Stimulated activated naive CD4-positive, alpha-beta T cell treated with Interleukin-2 at 50 U/mL for 16 hours (primary cell): ENCODE measurements around the gene CYTH3.

Experiments used
- DNase-seq: peaks from one replicate; lab custom pipeline; 2025; lab: John Stamatoyannopoulos, UW

The CYTH3 gene

DNA sequence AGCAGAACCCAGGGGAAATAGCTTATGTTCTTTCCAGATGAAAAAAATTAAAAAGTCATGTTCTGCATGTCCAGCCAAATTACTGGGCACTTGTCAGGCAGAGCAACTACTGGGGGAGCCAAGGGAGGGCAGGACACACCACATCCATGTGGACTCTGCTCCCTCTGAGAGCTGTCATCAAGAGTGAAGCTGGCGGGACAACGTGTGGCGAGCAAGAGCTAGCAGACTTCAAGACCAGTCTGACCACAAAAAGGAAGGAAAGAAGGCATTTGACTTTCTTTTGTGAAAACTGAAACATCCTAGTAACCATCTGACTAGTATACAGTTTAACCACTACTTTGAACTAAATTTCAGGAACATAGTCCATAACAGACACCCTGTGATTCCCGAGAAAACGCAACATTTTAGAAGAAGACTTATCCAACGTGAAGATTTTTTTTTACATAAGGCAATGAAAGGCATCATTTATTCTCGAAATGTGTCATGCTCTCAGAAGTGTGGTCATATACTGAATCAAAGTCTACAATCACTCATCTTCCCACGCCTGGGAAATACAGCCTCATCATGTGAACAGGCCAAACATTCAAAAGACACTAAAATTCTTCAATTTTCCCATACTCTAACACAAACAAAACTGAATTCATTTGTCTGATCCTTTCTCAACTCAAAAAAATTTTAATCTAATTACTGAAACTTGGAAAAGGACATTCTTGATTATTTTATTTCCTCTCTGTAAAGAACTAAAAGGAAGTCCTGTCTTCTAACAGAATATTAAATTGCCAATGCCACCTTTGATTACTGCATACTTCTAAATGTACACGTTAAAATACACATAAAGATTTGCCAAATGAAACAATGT is 15.5 kb downstream of the CYTH3 start:
- peak; percentile 35 for DNase-seq

DNA sequence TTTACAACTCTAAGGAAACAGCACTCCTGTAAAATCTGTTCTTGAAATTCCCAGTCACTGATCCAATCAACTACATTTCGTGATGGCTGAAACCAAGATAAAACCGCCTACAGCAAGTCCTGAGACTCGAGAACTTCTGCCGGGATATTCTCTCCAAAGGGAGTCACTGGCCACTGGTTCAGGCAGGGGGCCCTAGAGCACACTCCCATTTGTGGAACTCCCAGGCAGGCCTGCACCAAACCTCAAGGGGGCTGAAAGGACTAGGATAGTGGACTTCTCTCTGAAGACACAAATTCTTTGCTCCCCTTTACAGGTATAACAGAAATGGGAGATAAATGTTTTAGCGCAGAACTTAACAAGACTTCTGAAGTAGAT is 16.3 kb downstream of the CYTH3 start:
- no peak for DNase-seq

GRCh38 chr7:6254866-6255265 is 17.6 kb downstream of the CYTH3 start:
- DNase-seq = no peak

DNA sequence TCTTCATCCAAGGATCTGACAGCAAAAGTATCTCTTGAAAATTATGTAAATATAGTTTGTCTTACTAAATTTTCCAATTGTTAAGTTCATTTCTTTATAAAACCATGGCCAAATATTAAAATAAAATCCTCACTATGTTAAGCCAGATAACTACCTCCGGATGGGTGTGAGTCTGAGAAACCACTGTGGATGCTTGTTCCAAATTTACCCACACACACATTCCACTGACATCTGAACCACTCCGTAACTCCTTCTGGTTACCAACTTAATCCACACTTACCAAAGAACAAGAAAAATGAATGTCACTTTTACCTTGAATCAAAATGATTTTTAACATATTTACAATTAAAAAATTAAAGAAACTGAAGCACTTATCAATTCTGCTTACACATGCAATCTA is 19.7 kb downstream of the CYTH3 start:
- no peak for DNase-seq

- no peak for DNase-seq
Observed at GRCh38 chr7:6252341-6252746, 20.1 kb downstream of the CYTH3 start.

DNA sequence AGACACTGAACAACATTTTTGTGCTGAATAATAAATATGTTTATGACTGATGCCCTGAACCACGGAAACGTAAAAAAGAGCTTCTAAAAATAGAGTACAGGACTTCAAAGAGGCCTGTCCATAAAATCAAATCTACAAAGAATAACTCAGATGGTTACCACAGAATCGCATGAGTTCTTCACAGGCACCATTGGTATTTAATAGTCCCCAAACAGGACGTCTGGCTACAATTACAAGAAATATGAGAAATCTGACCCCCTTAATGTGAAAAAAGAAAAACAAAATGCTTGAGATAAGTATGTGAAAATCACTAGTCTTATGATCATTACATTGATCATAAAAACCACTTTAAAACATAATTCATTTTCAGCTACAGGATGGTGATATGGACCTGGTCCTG is 20.8 kb downstream of the CYTH3 start:
- no peak for DNase-seq

- peak; percentile 66 for DNase-seq
Observed at GRCh38 chr7:6250364-6250833, 22.0 kb downstream of the CYTH3 start.

DNA sequence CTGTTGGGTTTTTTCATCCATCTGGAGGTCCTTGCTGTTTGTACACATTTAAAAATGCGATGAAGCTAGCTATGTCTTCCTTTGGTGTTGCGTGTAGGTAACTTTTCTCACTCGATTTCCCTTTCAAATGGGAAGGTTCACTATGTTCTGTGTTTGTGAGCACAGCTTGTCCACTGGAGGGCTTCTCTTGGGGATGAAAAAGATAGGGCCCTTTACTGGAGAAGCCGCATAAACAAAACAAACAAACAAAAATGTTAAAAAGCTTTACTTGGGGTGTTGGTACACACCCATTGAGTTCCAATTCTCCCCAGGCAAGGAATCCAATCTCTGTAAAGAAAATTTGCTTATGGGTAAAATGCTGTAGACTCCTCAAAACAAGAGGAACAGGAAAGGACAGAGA is 23.4 kb downstream of the CYTH3 start:
- no peak for DNase-seq

- no peak for DNase-seq
Observed at GRCh38 chr7:6248581-6248980, 23.8 kb downstream of the CYTH3 start.

- DNase-seq = no peak
Observed at GRCh38 chr7:6246251-6246917, 26.0 kb downstream of the CYTH3 start.

DNA sequence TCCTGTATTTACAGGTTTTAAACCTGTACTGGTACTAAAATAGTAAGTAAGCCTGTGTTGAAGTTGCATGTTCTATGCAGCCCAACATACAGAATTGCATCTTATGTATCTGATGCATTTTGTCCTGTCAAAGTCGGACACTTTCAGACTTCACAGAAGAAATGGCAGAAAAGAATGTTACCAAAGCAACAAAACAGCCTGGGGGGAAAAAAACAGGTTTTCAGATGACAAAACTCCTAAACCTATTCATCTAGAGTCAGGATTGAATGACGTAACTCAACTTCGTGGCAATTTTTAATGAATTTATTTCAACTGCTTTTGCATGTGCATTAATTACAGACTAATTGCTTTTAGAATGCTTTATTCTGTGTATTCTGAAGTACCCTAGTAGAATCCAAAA is 28.4 kb downstream of the CYTH3 start:
- no peak for DNase-seq

DNA sequence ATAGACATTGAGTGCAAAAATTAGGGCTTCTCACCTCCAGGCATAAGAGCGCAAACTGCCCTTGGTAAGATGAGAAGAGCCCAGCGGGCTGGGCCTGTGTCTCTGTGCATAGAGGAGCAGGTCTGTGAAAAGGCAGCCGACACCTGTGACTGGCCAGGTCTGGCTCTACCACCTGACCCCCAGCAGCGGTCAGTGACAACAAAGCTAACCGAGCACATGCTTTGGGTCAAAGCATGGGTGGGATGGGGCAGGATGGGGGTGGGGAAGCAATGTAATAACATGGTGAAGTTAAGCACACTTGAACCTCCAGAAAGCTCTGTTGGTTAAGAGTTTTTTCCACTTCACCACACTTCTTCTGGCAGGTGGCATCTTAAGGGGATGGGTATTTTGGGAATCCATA is 29.3 kb downstream of the CYTH3 start:
- DNase-seq = no peak

DNA sequence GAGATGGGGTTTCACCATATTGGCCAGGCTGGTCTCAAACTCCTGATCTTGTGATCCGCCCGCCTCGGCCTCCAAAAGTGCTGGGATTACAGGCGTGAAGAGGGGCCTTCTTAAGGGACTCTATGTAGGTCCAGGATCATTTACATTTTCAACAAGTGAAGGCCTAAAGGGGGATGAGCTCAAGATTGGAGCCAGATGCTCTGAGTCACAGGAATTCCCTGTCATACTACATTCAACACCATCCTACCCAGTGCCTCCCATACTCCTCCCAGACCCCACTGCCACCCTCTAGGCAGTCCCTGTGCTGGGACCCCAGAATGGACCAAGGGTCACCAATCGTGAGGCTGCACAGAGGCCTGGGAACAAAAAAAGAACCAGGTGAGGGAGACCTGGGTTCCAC is 29.9 kb downstream of the CYTH3 start:
- DNase-seq = no peak

- DNase-seq = no peak
Observed at GRCh38 chr7:6241607-6241973, 30.8 kb downstream of the CYTH3 start.

DNA sequence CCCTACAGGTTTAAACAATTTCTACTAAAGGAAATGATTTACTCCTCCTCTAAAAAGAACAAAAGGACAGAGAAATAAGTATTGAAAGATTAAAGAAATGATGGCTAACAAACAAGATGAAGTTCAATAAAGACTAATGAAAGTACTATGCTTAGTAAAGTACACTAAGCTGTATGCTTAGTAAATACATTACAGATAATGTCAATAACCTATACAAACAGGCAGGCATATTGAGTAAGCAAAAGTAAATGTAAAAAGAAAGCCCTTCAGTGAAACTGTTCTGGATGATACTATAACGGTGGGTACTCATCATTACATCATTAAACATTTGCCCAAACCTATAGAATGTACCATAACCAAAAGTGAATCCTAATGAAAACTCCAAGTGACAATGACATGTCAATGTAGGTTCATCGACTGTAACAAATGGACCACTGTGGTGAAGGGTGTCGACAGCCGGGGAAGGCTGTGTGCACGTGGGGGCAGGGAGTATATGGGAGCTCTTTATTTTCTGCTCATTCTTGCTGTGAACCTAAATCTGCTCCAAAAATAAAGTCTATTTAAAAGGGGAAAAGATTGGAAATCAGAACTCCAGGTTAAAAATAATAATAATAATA is 34.0 kb downstream of the CYTH3 start:
- no peak for DNase-seq

- DNase-seq = no peak
Observed at GRCh38 chr7:6237730-6238129, 34.7 kb downstream of the CYTH3 start.

DNA sequence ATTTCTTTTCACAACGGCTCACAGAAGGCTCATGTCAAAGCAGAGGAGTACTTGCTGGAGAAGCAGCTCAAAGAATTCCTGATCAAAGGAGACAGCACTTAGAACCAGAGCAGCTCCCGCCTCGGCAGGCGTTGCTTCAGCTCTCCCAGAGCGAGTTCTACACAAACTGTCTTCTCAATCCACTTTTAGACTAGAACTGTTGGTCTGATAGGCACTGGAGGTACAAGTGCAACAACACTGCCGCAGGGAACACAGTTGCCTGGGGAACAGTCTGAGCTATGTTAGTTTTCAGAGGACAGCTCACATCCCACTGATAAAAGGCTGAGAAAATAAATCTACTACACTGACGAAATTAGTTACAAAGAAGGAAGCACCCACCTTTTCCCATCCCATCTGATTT is 35.4 kb downstream of the CYTH3 start:
- DNase-seq = no peak

DNA sequence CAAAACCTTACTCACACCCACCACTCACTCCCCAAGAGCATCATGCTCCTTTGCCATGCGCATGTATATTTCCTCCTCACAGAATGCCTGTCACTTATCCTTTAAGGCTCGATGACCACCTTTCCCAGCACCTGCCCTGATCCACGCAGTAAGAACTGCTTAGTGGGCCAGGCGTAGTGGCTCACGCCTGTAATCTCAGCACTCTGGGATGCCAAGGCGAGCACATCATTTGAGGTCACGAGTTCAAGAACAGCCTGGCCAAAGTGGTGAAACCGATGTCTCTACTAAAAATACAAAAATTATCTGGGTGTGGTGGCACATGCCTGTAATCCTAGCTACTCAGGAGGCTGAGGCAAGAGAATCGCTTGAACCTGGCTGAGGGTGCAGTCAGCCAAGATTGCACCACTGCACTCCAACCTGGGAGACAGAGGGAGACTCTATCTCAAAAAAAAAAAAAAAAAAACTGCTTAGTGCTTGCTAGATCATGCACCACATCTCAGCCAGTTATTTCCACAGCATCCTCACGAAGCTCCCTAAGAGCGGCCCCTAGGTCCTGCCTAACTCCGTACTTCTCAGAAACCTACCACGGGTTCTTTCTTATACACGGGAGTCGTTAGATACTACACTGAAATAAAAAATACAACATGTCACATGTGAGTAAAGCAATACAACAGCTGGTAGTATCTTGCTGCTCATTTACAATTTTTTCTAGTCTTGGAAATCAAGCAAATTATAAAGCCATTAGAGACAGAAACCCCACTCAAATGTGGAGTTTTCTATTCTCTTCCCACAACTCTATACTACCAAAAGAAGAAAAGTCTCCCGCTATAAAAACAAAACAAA is 37.2 kb downstream of the CYTH3 start:
- no peak for DNase-seq

GRCh38 chr7:6234384-6234783 is 38.0 kb downstream of the CYTH3 start:
- no peak for DNase-seq

GRCh38 chr7:6232534-6232933 is 39.9 kb downstream of the CYTH3 start:
- no peak for DNase-seq

DNA sequence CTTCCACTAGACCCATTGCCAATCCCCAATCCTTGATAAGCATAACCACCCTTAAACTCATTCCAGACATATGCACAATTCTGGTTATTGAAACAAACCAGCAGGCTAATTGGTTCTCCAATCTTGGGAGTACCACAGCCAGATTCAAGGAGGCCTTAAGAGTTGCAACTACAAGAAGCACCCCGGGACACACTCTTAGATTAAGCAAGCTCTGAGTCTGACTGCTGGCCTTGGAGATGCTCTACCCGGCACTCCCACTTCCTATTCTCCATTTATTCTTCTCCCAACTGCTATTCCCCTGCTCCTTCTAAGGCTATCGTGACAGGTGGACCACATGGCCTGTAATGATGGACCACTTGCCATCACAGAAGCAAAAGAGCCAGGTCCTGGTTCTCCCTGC is 40.3 kb downstream of the CYTH3 start:
- no peak for DNase-seq

GRCh38 chr7:6231184-6231583 is 41.2 kb downstream of the CYTH3 start:
- no peak for DNase-seq
